Kidney tubule cell (primary cell): ENCODE measurements around the gene IVD.

ENCODE experiments used
- DNase-seq: peaks from one replicate; pipeline ENCODE4 v3.0.0-alpha.2; 2018; ENCODE audit warnings: low spot score

IVD gene

GRCh38 chr15:40459391-40460015, 53.9 kb downstream of the IVD start:
- DNase-seq = no peak

GRCh38 chr15:40460404-40460803, 54.8 kb downstream of the IVD start:
- DNase-seq = no peak

GRCh38 chr15:40461958-40462357, 56.4 kb downstream of the IVD start:
- no peak for DNase-seq

GRCh38 chr15:40463279-40463678, 57.7 kb downstream of the IVD start:
- DNase-seq = no peak

GRCh38 chr15:40463886-40464545, 58.4 kb downstream of the IVD start:
- DNase-seq = no peak

- no peak for DNase-seq
Observed at GRCh38 chr15:40464595-40465185, 59.1 kb downstream of the IVD start.

GRCh38 chr15:40465939-40466338, 60.3 kb downstream of the IVD start:
- DNase-seq = no peak

GRCh38 chr15:40466426-40467260, 61.0 kb downstream of the IVD start:
- no peak for DNase-seq

GRCh38 chr15:40467261-40467615, 61.6 kb downstream of the IVD start:
- no peak for DNase-seq

GRCh38 chr15:40468898-40469331, 63.3 kb downstream of the IVD start:
- no peak for DNase-seq

- no peak for DNase-seq
Observed at GRCh38 chr15:40469776-40470390, 64.3 kb downstream of the IVD start.

GRCh38 chr15:40470423-40471104, 65.0 kb downstream of the IVD start, which contains the start of gene CHST14:
TSS of gene CHST14 (plus strand) at chr15:40470984. CDS start at chr15:40471214, 230 bp downstream.
- DNase-seq = peak; percentile 73
